KG1 (cell line): ENCODE measurements around the gene PVALB.

Source experiments
- DNase-seq: peaks from one replicate; lab custom pipeline; 2025; lab: John Stamatoyannopoulos, UW

Gene PVALB

GRCh38 chr22:36816636-36817524 is at the start of gene PVALB:
Gene PVALB, minus strand, starts transcription at chr22:36817035. Its CDS starts 30 bp downstream, at chr22:36817005.
- DNase-seq: no peak

GRCh38 chr22:36865346-36865745 is 48.5 kb upstream of the PVALB start:
- no peak for DNase-seq

GRCh38 chr22:36864454-36865215 is 47.8 kb upstream of the PVALB start:
- DNase-seq: no peak

GRCh38 chr22:36863979-36864378 is 47.1 kb upstream of the PVALB start:
- DNase-seq: no peak

- no peak for DNase-seq
Observed at GRCh38 chr22:36863281-36863680, 46.4 kb upstream of the PVALB start.

- DNase-seq: peak; percentile 38
Observed at GRCh38 chr22:36862251-36863242, 45.7 kb upstream of the PVALB start.

- DNase-seq: peak; percentile 65
Observed at GRCh38 chr22:36860821-36861659, 44.2 kb upstream of the PVALB start, which contains the start of gene NCF4. Gene NCF4, plus strand, starts transcription at chr22:36861006. Its CDS starts 166 bp downstream, at chr22:36861172.

- no peak for DNase-seq
Observed at GRCh38 chr22:36860438-36860820, 43.6 kb upstream of the PVALB start.

- DNase-seq: no peak
Observed at GRCh38 chr22:36860017-36860416, 43.2 kb upstream of the PVALB start.

GRCh38 chr22:36858966-36859365 is 42.1 kb upstream of the PVALB start:
- no peak for DNase-seq

GRCh38 chr22:36858156-36858555 is 41.3 kb upstream of the PVALB start:
- DNase-seq: no peak

- no peak for DNase-seq
Observed at GRCh38 chr22:36856792-36857135, 39.9 kb upstream of the PVALB start.

GRCh38 chr22:36856121-36856791 is 39.4 kb upstream of the PVALB start:
- DNase-seq: peak; percentile 88

- no peak for DNase-seq
Observed at GRCh38 chr22:36855478-36855877, 38.6 kb upstream of the PVALB start.

GRCh38 chr22:36853407-36854099 is 36.7 kb upstream of the PVALB start:
- peak; percentile 81 for DNase-seq

- no peak for DNase-seq
Observed at GRCh38 chr22:36852056-36852973, 35.5 kb upstream of the PVALB start.

GRCh38 chr22:36850682-36851081 is 33.8 kb upstream of the PVALB start:
- no peak for DNase-seq

GRCh38 chr22:36850056-36850455 is 33.2 kb upstream of the PVALB start:
- no peak for DNase-seq

- DNase-seq: no peak
Observed at GRCh38 chr22:36846949-36847348, 30.1 kb upstream of the PVALB start.
